NCI-H2107 treated with DMSO at 0.1 percent for 48 hours (cell line): ENCODE results near the gene DDX39A.
"Not testable (repeated sequence)": the region's sequence is repeated elsewhere in the genome, so short reads cannot be mapped to it uniquely, and the experiment has no call there.

Experiments used
- DNase-seq: peaks from one replicate; lab custom pipeline; 2025; ENCODE audit not compliant: unreplicated experiment; lab: John Stamatoyannopoulos, UW

The DDX39A gene

GRCh38 chr19:14409146-14410023, 9.8 kb downstream of the DDX39A start:
- no peak for DNase-seq

GRCh38 chr19:14408491-14409145, 10.5 kb downstream of the DDX39A start:
- no peak for DNase-seq

GRCh38 chr19:14407605-14408484, 11.3 kb downstream of the DDX39A start:
- DNase-seq = no peak

GRCh38 chr19:14406645-14407401, 12.3 kb downstream of the DDX39A start:
- DNase-seq = no peak

- DNase-seq = peak; percentile 42
Measured at GRCh38 chr19:14405758-14406644, 13.1 kb downstream of the DDX39A start.

- DNase-seq = no peak
Measured at GRCh38 chr19:14405380-14405757, 13.8 kb downstream of the DDX39A start.

- DNase-seq = peak; percentile 77
Measured at GRCh38 chr19:14404312-14404711, 14.8 kb downstream of the DDX39A start.

- DNase-seq = not testable (repeated sequence)
Measured at GRCh38 chr19:14403145-14403930, 15.8 kb downstream of the DDX39A start.

- no peak for DNase-seq
Measured at GRCh38 chr19:14402332-14403144, 16.6 kb downstream of the DDX39A start.

- DNase-seq = no peak
Measured at GRCh38 chr19:14401468-14402195, 17.5 kb downstream of the DDX39A start.

GRCh38 chr19:14400951-14401431, 18.1 kb downstream of the DDX39A start:
- DNase-seq = no peak

GRCh38 chr19:14397168-14397567, 22.0 kb downstream of the DDX39A start:
- DNase-seq = not testable (repeated sequence)

- not testable (repeated sequence) for DNase-seq
Measured at GRCh38 chr19:14396730-14397129, 22.4 kb downstream of the DDX39A start.

- no peak for DNase-seq
Measured at GRCh38 chr19:14395710-14396336, 23.3 kb downstream of the DDX39A start.

GRCh38 chr19:14395262-14395661, 23.9 kb downstream of the DDX39A start:
- DNase-seq = no peak

- DNase-seq = no peak
Measured at GRCh38 chr19:14394167-14394566, 25.0 kb downstream of the DDX39A start.

- no peak for DNase-seq
Measured at GRCh38 chr19:14393329-14393728, 25.8 kb downstream of the DDX39A start.
